GM18508 (cell line): ENCODE results near the gene EHD1.
"Not testable (repeated sequence)": the region's sequence is repeated elsewhere in the genome, so short reads cannot be mapped to it uniquely, and the experiment has no call there.

ENCODE experiments used
- ATAC-seq: cut with Tn5 transposase; IDR thresholded peaks from one replicate; pipeline ENCODE4 v1.9.1; 2021; ENCODE audit warnings: moderate number of reproducible peaks; ENCODE audit not compliant: insufficient read depth, unreplicated experiment

EHD1 gene

GRCh38 chr11:64846998-64847666 is 31.3 kb downstream of the EHD1 start:
- no peak for ATAC-seq

DNA sequence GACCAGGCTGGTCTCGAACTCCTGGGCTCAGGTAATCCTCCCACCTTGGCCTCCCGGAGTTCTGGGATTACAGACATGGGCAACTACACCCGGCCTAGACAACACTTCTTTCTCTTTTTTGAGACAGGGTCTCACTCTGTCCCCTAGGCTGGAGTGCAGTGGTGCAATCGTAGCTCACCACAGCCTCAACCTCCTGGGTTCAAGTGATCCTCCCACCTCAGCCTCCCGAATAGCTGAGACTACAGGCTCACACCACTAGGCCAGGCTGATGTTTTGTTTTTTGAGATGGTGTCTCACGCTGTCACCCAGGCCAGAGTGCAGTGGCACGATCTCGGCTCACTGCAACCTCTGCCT is 32.7 kb downstream of the EHD1 start:
- ATAC-seq: not testable (repeated sequence)

DNA sequence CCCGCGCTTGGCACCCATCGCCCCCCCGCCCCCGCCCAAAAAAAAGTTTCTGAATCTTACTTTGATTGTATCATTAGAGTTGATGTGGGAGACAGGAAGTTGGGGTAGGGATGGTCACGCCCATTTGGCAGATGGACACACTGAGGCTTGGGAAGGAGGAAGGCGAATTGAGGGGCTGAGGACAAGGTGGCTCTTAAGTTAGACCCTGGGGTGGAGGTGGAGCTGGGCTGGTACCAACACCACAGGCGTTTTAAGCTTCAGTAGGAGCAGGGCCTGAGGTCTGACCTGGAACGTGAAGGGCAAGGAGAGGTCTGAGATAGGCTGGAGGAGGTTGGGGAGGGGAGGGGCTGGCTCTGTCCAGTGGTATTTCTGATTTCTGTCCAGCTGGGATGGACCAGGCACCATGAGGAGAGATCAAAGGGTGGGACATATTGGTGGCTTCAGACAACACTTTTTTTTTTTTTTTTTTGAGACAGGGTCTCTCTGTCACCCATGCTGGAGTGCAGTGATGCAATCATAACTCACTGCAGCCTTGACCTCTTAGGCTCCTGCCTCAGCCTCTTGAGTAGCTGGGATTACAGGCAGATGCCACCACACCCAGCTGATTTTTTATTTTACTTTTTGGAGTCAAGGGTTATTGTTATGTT is 33.2 kb downstream of the EHD1 start:
- ATAC-seq: no peak

DNA sequence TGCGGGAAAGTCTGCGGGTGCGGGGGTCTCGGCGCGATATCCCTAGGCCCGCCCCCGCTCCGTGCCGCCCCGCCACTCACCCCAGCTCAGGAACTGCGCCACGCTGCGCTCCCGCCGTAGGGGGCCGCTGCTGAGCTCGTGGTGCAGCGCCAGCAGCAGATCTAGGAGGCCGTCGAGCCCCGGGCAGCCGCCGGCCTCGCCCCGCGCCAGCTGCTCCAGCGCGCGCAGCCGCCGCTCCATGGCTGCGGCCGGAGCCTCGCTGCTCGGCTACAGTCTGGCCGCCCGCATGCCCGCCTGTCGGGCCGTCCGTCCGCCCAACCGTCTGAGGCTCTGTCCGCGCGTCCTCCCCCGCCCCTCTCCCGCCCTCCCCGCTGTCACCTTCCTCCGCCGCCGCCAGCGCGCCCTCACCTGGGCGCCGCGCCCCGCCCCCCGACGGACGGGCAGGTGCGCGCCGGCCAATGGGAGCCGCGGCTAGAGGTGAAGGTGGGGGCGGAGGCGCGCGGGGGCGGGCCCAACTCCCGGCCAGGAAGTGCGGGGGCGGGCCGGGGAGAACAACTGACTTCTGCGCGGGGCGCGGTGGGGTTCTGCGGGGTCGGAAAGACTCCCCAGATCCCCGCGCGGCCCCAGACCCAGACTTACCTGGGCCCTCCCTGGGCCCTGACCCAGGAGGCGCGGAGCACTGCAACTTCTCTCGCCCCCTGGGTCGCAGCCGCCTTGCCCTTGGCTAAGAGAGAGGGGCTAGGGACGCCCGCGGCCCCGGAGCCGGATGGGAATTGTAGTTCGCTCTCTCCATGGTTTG is 33.9 kb downstream of the EHD1 start, which contains the start of gene CDC42BPG:
TSS of gene CDC42BPG (minus strand) at position 324 of the 799 bp plus-strand sequence. CDS start at position 240, 84 bp downstream.
- no peak for ATAC-seq

DNA sequence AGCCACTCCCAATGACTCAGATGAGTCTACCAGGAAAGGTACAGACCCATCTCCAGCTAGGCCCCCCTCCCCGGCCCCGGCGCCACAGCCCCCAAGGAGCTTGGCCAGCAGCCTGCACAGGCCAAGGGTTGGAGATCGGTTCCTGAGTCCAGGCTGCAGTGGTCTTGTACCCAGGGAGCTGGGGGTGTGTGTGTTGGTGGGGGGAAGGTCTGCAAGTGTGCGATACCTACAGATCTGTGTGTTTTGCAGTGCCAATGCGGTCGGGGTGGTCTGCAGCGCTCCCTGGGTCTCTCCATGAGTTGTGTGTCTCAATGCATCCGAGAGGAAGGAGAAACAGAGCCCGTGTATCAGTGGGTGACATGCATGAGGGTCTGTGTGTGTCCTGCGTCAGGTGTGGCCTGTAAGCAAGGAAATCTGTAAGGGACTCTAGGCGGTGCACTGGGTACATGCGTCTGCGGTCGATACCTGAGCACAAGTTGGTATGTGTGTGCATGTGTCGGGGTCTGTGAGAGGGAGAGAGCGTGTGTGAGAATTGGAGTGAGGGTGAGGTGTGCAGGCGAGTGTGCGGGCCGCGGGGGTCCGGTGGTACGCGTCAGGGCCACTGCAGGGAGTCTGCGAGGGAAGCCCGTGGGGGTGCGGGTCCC is 34.6 kb downstream of the EHD1 start:
- ATAC-seq: no peak

GRCh38 chr11:64842851-64843685 is 35.4 kb downstream of the EHD1 start:
- no peak for ATAC-seq

GRCh38 chr11:64842366-64842759 is 36.1 kb downstream of the EHD1 start:
- ATAC-seq: no peak

DNA sequence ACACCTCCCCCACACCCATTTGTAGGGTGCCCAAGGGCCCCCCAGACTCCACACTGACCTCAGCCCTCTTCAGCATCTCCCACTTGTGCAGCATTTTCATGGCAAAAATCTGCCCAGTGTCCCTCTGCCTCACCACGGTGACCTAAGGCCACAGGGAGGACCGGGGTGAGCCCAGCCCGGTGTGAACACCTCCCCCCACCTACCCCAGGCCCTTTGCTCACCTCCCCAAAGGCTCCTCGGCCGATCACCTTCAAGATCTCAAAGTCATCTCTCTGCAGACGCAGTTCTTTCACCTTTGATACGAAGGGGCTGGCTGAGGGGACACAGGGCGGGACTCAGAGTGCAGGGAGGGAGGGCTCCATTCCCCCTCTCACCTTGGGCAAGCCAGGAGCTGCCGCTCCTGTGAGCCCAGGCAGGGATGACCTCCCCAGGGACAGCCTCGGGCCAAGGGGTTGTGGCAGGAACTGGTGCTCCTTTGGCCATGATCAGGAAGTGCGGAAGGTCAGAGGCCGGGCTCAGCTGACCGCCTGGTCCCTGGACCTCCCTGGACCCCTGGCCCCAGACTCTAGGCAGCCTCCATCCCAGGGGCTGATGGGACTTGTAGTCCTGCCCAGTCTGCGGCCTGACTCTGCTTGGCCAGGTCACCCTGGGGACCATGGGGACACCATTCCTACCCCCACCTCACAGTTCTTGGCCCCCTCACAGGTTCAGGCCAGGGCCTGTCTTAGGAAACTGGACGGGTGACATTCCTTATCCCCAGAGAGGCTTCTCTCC is 36.6 kb downstream of the EHD1 start:
- ATAC-seq: no peak

DNA sequence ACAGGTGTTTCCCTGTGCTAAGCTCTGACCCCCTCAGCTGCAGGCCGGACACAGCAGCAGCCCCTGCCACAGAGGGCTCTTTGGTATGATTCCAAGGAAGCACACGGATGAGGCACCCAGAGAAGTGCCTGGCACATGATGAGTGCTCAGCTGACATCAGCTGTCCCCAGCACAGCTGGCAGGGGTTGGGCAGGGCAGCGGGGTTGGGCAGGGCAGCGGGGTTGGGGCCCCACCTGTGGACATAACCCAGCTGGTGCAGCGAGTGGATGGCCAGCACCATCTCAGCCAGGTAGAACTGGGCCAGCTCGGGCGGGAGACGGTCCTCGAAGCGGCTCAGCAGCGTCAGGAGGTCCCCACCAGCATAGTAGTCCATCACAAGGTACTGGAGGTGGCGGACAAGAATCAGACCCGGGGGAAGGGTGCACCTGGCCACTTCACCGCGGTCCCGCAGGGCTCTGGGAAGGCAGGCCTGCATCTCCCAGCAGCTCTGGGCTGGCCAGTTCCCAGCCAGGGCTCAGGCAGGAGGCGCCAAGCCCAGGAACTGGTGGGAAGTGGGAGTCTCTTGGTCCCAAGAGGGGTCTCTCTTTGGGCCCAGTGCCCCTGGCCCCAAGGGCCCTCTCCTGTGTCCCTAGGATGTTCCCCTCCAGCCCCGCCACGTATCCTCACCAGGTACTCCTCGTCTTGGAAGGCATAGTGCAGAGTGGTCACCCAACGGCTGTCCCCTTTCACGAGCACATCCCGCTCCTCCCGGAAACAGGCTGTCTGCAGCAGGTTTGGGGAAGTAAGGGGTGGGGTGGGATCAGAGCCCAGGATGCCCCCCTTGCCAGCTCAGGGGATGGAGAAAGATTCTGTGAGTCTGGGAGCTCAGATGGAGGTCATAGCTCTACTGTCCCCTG is 38.3 kb downstream of the EHD1 start:
- no peak for ATAC-seq

- ATAC-seq: no peak
Observed at GRCh38 chr11:64839335-64839734, 39.1 kb downstream of the EHD1 start.

DNA sequence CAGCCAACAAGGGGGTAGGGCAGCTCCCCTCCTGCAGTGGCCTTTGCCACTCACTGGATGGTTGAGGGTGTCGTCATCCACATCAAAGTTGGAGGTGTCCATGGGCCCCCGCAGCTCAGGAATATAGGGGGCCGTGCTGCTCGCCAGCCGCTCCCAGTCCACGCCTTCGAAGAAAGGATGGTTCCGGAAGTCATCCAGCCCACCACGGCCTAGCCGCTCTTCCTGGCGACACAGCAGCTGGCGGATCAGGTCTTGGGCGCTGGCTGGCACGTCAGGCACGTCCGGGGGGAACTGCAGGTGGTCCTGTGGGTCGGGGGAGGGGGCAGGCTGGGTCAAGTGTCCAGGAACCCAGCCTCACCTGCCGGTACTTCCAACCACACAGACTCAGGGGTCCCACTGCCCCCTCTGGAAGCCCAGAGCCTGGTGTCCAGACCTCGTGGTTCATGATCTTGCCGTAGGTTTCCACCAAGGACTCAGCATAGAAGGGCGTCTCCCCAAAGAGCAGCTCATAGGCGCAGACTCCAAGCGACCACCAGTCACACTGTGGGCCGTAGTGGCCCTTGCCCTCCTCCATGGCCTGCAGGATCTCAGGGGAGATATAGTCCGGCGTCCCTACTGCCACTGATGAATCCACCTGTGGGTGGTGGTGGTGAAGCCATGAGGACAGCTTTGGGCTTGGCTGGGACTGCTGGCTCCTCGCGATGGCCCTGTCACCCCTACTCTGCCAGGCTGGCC is 39.7 kb downstream of the EHD1 start:
- no peak for ATAC-seq

DNA sequence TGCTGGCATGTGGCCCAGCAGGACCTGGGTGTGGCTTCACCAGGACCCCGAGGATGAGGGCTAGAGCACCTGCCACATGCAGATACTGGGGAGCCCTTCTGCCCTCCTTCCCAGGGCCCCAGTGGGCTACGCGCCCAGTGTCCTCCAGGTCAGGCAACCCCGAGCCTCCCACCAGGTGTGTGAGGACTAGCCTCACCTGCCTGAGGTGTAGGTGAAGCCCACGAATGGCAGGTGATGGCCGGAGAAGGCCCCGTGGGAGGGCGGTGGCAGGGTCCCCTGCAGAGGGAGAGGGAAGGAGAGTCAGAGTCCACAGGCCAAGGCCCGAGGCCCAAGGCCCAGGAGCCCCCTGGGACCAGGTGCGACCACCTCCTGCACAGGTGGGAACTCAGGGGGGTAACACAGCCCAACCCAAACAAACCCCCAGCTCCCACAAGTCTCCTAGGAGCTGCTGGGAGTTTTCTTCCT is 40.5 kb downstream of the EHD1 start:
- no peak for ATAC-seq

GRCh38 chr11:64836448-64837072 is 41.9 kb downstream of the EHD1 start:
- no peak for ATAC-seq

DNA sequence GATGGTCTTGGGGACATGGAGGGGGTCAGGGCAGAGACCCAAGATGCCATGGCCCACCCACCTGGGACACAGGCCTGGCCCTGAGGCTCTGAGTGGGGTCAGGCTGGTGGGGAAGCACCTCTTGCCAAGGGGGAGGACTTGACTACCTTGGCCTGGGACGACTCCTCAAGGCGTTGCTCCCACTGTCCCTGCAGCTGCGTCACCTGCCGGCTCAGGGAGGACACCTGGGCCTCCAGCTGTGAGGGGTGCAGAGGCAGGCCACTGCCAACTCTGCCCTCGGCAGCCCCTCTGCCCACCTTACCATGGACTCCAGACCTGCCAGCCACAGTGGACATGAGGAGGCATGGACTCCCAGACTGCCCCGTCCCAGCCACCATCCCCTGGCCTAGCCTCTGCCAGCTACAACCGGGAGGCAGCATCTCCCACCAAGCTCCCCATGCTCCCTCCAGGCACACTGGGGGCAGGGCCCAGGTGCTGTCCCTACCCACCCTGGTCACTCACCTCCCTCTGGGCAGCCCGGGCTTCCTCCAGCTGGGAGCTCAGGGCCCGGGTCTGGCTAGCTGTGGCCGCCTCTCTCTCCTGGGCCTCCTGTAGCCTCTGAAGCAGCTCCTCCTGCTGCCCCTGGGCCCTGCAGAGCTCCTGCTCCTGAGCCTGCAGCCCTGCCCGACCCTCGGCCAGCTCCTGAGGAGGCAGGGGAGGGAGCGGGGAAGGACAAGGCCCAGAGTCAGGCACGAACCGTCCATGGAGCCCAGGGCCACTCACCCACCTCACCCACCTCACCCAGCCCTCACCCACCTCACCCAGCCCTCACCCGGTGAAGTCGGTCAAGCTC is 42.6 kb downstream of the EHD1 start:
- ATAC-seq: no peak

DNA sequence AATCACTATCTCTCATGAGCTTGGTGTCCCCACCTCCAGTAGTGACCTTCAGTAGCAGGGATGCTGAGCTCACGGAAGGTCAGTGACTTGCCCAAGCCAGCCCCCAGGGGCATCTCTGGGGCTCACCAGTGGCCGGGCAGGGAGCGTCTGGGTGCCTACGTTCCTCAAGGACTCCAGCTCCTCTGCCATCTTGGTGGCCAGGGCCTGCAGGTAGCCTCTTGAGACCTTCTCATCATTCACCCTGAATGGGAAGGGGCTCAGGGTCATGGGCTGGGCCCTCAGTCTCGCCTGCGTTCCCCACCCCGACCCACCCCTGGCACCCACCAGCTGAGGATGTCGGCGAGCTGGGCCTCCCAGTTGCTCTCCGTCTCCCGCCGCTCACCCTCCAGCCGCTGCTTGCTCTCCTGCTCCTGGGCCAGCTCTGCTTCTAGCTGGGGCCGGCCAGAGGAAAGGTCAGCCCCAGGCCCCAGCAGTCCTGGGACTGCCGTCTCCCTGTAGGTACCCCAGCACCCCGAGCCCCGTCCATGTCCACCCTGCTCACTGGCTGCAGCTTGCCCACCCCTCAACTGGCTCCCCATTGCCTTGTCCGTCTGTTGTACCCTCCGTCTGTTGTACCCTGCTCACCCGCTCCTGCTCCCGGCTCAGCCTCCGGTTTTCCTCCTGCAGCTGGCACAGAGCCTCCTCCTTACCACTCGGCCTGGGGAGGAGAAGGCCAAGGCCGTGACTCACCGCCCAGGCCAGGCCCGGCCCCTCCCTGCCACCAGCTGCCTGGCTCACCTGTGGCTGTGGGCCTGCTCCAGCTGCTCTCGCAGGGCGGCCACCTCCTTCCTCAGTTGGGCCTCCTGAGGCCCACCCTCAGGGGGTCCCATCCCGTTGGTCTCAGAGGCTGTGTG is 43.5 kb downstream of the EHD1 start:
- ATAC-seq: no peak
